GM03348 (cell line): ENCODE results near the gene GRK4.
"Not testable (repeated sequence)": the region's sequence is repeated elsewhere in the genome, so short reads cannot be mapped to it uniquely, and the experiment has no call there.

Experiments
- DNase-seq: peaks from one replicate; pipeline ENCODE4 v3.0.0; 2012; ENCODE audit warnings: low spot score

GRK4 gene

DNA sequence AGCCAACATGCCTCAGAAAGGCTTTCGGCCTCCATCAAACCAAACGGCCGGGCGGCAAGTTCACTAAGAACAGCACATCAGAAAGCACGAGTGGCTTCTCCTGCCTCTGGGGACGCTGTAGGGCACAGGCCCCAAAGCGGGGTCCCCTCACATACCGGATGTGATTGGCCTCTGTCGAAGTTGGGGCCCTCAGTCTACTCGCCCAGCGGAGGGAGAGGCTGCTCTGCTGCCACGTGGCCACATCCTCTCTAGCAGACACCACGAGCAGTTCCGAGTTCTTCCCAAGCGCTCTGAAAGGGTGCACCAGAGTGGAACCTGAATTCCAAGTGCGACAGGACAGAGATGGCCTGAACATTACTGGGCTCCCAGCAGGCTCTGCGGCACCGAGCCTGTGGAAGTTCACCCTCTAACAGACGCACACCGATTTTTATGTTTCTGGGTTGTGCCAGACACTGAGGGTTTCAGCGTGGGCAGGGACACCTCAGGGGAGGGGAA, 21.3 kb upstream of the GRK4 start:
- DNase-seq = no peak

DNA sequence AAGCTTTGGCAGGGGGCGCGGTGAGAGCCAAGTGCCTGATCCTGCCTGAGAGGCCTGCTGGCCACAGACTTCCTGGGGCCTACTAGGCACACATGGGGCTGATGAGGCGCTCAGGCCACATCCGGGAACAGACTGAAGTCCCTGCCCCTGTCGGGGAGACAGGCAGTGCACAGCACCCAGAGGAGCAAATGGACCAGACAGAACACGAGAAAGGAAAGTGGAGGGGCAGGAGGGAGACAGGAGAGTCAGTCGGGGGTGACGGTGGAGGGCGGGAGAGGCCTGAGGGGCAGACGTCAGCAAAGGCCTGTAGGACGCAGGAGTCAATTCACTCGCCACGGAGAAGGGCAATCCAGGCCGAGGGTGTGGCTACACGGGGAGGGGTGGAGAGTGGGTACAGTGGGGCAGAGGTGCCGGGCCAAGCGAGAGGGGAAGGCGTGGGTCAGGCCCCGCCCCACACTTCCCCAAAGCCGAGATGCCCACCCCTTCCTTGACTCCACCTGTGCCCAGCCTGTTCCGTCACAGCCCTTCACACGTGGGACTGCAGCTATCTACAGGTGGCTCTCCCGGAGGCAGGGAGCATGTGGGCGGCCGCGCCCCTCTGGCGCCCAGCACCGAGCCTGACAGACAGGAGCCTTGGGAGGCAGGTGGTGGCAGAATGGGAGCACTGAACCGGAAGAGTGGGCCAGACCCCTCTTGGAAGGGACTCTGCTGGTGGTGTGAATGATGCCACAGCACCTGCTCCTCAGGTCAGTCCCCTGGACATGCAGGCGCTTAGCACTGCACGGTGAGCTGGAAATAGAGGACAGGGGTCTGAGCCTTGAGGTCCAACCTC, 20.6 kb upstream of the GRK4 start:
- no peak for DNase-seq

DNA sequence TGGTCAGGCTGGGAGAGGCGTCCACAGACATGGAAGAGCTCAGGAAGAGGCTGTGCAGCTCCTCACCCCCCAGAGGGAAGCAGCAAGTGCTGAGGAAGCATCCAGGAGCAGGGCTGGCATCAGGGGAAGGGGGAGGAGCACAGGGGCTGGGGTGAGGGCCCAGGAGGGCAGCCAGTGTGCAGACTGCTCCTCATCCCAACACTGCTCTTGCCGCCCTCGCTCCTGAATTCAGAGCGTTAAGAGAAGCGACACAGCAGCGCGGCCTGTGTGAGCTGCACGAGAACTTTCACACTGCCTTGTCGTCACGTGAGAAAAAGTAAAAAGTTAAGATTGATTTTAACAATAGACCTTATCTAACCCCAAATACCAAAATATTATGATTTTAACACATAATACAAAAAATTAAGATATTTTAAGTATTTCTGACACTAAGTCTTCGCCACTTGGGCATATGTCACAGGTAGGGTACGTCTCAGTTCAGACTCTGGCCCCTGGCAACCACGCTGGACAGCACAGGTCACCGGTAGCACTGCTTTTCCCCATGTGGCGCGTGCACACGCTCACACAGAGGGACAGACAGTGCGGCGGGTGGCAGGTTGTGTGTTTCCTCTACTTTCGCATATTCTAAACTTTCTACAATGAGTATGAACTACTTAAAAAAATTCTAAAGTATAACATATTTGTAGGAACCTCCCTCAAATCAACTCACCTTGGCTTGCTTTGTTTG, 19.8 kb upstream of the GRK4 start:
- no peak for DNase-seq

DNA sequence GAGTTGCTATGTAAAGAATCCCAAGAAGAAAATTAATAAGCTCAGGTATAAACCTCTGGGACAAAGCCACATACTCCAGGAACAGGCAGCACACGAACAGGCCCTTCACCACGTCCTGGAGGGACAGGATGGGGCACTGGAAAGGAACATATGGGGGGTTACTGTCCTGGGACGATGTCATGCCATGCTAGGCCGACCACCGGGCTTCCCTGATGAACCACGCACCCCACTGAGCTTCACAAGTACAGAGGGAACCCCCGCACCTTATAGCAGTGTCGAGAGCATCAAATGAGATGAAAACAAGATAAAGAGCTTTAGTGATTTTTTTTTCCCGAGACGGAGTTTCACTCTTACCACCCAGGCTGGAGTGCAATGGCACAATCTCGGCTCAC, 19.3 kb upstream of the GRK4 start:
- DNase-seq = no peak

DNA sequence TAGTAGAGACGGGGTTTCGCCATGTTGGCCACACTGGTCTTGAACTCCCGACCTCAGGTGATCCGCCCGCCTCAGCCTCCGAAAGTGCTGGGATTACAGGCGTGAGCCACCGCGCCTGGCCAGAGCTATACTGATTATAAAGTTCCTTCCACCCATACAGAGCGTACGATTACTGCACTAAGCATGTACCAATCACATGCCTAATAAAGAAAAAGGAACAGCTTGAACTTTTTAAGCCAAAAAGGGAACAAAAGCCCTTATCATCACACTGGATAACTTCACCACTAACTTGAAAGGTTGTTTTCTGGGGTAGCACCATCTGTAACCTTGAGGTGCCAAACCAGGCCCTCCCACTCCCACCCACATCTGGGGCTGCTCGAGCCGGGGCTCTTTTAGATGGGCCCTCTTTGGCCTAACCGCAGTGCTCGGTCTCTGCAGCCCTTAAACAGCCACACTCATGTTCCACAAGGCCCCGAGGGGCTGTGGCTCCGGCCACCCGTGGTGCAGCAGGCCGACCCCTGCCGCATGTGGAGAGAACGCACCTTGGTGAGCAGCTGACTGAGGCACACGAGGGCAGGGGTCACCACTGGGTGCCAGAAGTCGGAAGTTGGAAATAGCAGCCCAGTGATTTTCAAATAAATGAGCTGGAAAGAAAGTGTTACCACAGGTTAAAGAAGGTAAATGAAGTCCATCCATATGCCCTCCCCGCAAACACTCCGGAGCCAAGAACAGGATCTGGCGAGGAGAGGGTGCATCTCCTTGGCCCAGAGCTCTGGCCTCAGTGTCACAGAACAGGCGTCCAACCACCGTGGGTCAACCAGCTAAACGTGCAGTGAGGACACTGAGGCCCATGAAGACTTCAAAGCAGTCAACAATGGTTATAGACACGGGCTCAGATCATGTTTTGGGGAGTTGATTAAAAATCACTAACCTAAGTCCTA, 18.5 kb upstream of the GRK4 start:
- no peak for DNase-seq

DNA sequence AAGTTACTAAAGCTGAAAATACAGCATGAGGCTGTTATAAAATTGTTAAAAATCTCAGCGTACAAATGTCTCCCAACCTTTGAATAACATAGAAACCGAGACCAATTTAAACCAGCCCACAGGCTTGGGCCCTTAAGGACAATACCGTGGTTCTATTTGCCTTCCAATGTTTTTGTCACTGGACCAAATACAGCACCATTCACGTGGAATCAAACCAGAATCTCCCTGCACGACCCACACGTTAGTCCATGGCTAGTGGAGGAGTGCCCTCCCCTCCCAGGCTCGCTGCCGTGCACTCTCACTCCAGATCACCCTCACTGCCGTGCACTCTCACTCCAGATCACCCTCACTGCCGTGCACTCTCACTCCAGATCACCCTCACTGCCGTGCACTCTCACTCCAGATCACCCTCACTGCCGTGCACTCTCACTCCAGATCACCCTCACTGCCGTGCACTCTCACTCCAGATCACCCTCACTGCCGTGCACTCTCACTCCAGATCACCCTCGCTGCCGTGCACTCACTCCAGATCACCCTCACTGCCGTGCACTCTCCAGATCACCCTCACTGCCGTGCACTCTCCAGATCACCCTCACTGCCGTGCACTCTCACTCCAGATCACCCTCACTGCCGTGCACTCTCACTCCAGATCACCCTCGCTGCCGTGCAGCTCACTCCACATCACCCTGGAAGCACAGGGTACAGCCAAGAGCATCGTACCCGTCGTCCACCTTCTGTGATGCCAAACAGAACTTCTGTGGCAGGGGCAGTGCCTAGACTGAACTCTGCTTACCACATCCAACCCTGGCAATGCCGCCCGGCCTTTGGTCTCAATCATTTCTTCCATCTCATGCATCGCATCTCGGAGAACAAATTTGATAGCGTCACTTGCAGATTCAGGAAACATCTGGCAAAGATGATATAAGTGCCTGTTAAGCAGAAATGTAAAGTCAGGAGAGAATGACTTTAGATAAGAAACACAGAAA, 17.5 kb upstream of the GRK4 start:
- DNase-seq = not testable (repeated sequence)

DNA sequence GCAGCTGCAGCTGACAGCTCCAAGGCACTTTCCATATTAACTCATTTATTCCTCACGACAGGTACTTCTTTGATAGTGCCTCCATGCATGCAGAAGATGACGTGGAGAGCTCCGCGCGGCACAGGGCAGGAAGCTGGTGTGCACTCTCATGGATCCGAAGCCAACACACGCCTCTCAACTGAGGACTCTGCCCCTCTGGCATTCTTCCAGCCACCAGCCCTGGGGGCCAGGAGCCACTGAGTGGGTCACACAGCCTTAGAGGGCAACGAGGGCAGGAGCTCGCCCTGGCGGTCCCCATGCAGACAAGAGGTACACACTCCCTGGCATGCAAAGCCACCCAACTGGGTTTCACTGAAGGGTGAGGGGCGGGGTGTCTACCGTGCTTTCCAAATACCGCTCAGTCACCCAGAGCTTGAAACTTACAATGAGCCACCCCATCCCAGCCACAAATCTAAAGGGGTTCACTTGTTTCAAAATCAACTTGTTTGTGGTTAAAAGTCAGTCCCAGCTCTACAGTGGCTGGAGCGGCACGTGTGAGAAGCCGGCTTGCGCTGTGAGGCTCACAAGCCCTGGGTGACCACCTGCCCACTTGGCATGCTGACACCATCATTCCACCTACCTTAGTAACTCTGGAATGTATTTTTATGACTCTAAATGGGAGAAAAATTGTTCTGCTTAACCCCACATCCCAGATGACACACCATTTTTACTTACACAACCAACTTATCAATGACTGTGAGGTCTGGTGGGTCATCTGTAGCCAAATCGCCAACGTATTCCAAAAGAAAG, 16.4 kb upstream of the GRK4 start:
- no peak for DNase-seq

DNA sequence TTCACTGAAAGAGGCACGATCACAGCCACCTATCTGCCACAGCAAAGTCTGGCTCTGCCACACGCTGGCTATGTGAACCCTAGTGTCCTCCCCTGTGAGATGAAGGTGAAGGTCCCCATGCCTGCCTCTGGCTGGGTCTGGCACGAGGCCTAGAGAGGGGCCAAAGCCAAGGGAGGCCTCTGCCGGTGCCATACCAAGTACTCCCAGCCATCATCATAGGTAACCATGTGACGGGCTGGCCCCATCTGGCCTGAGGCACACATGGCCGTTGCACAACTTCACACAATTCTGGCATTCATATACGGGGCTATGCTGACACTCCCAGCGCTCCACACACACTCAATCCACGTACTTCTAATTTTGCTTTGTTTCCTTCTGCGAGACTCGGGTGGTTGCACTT, 15.4 kb upstream of the GRK4 start:
- DNase-seq = no peak

DNA sequence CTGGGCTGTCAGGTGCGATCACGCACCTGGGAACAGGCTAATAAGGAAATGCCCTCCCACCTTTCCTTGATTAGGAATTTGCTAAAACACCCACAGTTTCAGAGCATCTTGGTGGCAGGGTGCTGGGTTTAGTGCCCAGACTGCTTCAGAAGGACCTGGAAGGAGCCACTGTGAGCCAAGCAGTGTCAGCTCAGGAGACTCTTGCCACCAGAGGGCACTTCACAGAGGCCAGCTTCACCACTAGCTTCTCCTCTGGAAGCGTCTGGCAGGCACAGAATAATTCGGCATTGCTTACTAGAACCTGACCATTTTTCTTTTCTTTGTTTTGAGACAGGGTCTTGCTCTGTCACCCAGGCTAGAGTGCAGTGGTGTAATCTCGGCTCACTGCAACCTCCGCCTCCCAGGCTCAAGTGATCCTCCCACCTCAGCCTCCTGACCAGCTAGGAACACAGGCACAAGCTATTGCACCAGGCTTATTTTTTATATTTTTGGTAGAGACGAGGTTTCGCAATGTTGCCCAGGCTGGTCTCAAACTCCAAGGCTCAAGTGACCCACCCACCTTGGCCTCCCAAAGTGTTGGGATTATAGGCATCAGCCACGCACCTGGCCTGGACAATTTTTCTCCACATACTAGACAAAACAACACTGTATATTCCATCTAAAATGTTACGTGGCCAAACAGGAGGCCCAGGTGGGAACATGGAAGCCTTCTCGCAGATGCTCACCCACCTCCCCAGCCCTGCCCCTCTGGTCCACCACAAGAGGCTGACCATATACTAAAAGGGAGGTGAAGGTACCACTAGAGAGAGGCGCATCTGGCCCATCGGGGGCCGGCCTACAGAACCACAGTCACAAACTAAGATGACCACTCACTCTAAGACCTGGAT, 14.2 kb upstream of the GRK4 start:
- DNase-seq = no peak

DNA sequence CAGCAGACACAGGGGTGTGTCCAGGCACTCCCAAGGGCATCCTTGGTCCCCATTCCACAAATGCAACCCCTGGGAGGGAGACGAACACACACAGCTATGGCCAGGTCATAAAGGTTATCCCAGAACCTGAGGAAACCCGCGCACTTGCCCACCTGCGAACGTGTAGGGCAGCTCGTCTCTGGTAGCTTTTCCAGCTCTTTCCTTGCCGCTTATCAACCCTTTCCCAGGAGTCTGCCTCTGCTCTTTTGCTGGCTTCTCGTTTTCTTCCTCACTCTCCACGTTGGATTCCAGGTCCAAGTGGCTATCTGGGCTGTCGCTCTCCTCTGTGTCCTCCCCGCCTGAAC, 13.6 kb upstream of the GRK4 start:
- no peak for DNase-seq

DNA sequence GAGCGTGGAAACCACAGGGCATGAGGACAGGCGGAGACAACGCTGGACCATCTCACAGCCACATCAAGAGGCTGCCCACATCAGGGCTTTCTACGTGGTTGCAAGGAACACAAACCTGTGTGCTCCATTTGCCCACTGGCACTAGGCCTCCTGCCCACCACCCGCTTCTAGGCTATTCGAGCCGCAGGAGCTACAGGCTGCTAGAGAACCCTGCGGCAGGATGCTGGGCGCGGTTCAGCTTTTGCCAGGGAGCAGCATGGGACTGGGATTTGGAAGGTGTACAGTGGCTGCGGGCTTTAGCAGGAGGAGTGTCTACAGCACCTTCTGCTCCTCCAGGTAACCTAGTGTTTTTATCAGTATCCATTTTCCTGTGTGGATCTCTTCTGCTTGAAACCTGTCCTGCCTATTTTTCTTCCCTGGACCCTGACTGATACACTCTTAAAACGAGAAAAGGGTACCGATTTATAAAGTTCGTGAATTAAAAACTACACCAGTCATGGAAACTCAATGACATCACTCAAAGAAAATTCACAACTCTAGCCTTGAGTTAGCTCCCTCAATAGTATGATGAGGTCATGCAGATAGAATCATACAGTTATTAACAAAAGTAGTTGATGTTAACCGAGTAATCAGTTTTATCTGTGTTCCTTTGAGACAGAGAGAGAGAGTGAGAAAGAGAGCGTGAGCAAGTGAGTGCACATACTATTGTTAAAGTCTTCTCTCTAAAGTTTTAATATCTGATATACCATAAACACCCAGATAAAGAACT, 13.0 kb upstream of the GRK4 start:
- no peak for DNase-seq

DNA sequence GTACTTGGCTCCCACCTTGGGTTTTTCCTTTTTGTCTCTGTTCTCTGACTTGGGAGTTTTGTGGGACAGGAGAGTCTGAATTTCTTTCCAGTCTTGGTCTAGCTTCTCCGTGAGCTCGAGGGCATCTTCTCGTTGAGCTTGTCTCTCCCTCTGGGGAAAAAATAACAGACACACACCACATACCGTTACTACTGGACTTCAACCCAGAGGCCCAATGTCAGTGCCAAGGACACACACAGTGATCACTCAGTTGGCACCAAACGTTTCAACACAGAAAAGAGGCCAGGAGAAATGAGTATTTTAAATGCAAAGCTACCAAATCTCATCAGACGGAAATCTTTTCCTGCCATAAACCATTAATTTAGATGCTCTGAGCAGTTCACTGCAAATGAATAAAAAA, 9.9 kb upstream of the GRK4 start:
- DNase-seq = no peak

DNA sequence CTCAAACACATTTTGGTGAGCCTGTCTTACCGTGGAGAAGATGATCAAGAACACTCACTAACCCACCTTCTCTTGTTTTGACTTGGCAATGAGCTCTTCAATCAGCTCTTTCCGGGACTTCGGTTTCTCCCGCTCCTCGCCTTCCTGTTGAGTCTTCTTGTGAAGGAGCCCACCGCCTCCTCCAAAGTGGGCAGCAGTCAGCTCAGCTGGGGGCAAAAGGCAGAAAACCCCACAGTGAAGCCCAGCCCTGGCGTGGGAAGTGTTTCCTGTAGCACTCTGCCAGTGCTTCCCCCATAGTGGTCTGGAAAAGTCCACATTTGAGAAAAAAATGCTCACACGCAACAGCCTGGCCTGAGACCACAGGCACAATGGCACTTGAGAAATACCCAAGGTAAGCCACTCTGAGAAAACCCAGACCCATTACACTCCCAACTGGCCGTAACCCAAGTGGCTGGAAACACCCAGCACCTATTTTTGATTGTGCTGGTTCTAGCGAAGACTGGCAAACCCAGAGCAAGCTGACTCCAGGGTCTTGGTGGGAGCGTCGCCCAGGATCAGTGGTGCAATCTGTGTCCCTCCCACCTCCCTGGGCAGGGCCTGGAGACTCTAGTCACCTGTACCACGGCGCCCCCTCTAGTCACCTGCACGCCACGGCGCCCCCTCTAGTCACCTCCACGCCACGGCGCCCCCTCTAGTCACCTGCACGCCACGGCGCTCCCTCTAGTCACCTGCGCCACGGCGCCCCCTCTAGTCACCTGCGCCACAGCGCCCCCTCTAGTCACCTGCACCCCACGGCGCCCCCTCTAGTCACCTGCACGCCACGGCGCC, 8.8 kb upstream of the GRK4 start:
- no peak for DNase-seq

DNA sequence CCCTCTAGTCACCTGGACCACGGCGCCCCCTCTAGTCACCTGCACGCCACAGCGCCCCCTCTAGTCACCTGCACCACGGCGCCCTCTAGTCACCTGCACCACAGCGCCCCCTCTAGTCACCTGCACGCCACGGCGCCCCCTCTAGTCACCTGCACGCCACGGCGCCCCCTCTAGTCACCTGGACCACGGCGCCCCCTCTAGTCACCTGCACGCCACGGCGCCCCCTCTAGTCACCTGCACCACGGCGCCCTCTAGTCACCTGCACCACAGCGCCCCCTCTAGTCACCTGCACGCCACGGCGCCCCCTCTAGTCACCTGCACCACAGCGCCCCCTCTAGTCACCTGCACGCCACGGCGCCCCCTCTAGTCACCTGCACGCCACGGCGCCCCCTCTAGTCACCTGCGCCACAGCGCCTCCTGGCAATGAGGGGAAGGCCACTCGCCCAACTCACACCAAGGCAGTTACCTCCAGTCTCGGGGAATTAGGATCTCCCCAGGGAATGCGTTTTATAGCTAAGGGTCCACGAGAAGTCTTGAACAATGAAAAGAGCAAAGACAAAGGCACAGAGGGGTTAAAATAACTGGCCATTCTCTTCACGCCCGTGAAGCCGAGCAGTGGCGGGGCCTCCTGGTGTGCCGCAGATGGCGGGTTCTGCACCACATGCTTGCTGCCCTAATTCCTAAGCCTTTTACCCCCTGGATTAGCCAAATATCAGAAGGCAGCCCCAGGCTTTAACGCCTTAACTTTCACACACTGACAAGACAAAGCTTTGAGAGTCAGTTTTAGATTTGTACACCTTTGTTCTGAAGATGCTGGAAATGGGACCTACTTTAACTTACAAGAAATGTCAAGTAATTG, 8.0 kb upstream of the GRK4 start:
- not testable (repeated sequence) for DNase-seq

DNA sequence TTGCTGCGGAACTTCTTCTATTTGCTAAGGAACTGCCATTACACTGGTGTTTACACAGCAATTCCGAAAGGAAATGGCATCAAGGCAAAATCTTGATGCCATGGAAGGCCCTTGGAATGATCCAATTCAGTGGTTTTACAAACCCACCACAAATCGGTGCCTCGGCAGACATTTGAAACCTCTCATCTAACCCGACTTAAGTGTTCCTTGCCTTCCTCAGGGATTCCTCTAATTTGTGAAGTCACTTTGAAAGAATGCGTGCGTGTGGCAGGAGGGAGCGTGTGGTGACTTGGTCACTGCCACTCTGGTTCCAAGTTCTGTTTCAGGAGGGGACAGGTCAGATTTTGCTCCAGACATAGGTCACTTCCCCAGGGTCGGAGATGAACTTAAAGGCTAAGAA, 4.9 kb upstream of the GRK4 start:
- DNase-seq = no peak

DNA sequence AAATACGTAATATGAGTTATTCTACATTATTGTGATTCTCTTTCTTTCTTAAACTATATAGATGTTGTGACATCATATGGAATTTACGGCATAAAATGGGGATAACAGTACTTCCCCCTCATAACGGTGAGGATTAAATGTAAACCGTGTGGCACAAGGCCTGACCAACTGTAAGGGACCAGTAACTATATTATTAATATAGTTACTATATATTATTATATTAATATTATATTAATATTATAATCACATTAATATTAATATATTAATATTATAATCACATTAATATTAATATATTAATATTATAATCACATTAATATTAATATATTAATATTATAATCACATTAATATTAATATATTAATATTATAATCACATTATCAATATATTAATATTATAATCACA, 2.9 kb upstream of the GRK4 start:
- DNase-seq = not testable (repeated sequence)

DNA sequence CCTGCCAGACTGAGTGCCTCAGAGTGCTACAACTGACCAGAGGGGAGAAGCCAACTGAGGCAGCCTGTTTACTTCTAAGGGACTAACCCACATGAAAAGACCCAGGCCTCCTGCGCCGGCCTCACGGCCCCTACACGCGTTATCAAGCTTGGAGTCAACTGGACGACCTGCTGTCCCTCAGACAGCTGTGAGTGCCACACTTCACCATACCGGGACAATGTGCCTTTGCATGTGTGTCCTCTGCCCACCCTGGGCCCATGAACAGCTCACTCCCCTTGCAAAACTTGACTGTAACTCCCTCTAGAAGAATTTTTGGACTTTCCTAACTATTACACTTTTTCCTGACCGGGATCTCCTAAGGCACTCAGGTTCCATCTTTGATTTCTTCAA, 2.0 kb upstream of the GRK4 start:
- no peak for DNase-seq
